GM12878 (cell line): Measurements from ENCODE around the gene RALBP1. TPM values are rescaled to one million over a fixed set of nuclear protein-coding genes. Genes with fewer than 3 reads are reported as not detected.

Experiments
- ATAC-seq: fragments of 200-7000 bp; cut with Tn5 transposase; 3 replicates; pipeline ENCODE4 v1.9.1; 2020; ENCODE audit warnings: mild to moderate bottlenecking, moderate library complexity
- BruUV-seq: library from RNA; stranded (reverse); fragments of 400-500 nt; replicated peaks from 2 replicates; lab custom pipeline; 2021; lab: Mats Ljungman, UMichigan
- CTCF ChIA-PET: fragments of 300-600 bp; sonication (Branson Sonifier 250); formaldehyde crosslinking; extraction: SDS; loops from one replicate; lab custom pipeline; 2021; ENCODE audit warnings: inconsistent platforms; lab: Yijun Ruan, JAX
- POLR2A ChIA-PET: fragments of 350-600 bp; formaldehyde crosslinking; extraction: SDS; loops from one replicate; lab custom pipeline; 2021; ENCODE audit warnings: inconsistent platforms; lab: Charles Lee
- RAD21 ChIA-PET: fragments of 300-600 bp; sonication (Branson Sonifier 250); formaldehyde crosslinking; loops from one replicate; lab custom pipeline; 2023; ENCODE audit warnings: antibody characterized with exemption; ENCODE audit not compliant: unreplicated experiment; lab: Charles Lee
- SMC1A ChIA-PET: fragments of 300-600 bp; sonication (Branson Sonifier 250); formaldehyde crosslinking; loops from one replicate; lab custom pipeline; 2023; ENCODE audit not compliant: unreplicated experiment, uncharacterized antibody; lab: Charles Lee
- DNase-seq: peaks from one replicate; pipeline ENCODE4 v3.0.0-alpha.2; 2011; ENCODE audit warnings: low read depth, low spot score
- FAIRE-seq: peaks from 3 replicates; lab custom pipeline; 2011; peaks lifted over from hg19 to GRCh38; lab: Jason Lieb, UNC
- H2AFZ ChIP-seq: 2 replicates; pipeline ENCODE4 v1.6.0; 2011; ENCODE audit warnings: low read depth, low read length, control low read depth; ENCODE audit not compliant: control insufficient read depth
- H3K27ac ChIP-seq: 2 replicates; pipeline ENCODE4 v1.5.1; 2011; ENCODE audit warnings: control low read depth; ENCODE audit not compliant: control insufficient read depth, insufficient read depth
- H3K27me3 ChIP-seq, 2 experiments: replicated peaks in 1 of 2; 2 replicates each; pipeline versions ENCODE4 v1.6.0 to v1.6.1; 2011; ENCODE audit warnings: low read length in 1 of 2; ENCODE audit not compliant: control insufficient read depth in 2 of 2, insufficient read depth in 2 of 2
- H3K36me3 ChIP-seq, 2 experiments: 2 replicates each; pipeline ENCODE4 v1.5.1; 2011; ENCODE audit warnings: low read length in 1 of 2; ENCODE audit not compliant: control insufficient read depth in 2 of 2, insufficient read depth in 2 of 2
- H3K4me1 ChIP-seq: 2 replicates; pipeline ENCODE4 v1.6.1; 2011; ENCODE audit warnings: mild to moderate bottlenecking, low read length, moderate library complexity, mixed read lengths; ENCODE audit not compliant: control insufficient read depth, insufficient read depth
- H3K4me2 ChIP-seq: 2 replicates; pipeline ENCODE4 v1.6.0; 2011; ENCODE audit warnings: control low read depth; ENCODE audit not compliant: control insufficient read depth, insufficient read depth
- H3K4me3 ChIP-seq: fragments of 200-600 bp; sonication (generic); 2 replicates; pipeline ENCODE4 v1.5.1; 2016
- H3K79me2 ChIP-seq: 2 replicates; pipeline ENCODE4 v1.6.0; 2011; ENCODE audit warnings: low read length; ENCODE audit not compliant: control insufficient read depth, insufficient read depth
- H3K9ac ChIP-seq: 2 replicates; pipeline ENCODE4 v1.8.0; 2011; ENCODE audit warnings: low read length, control low read depth, mixed read lengths; ENCODE audit not compliant: control insufficient read depth, insufficient read depth
- H3K9me3 ChIP-seq: replicated peaks from 3 replicates; pipeline ENCODE4 v1.5.1; 2011; ENCODE audit warnings: mild to moderate bottlenecking, low read length; ENCODE audit not compliant: control insufficient read depth, insufficient read depth
- H4K20me1 ChIP-seq: 2 replicates; pipeline ENCODE4 v1.6.0; 2011; ENCODE audit not compliant: control insufficient read depth, insufficient read depth
- MXI1 ChIP-seq: fragments of 150-350 bp; IDR thresholded peaks from 2 replicates; pipeline ENCODE4 v1.6.1; 2011; ENCODE audit warnings: low read depth, mild to moderate bottlenecking, inconsistent platforms, low read length, improper control_type of control experiment
- SP1 ChIP-seq: IDR thresholded peaks from one replicate; pipeline ENCODE4 v1.6.1; 2011; ENCODE audit warnings: low read depth, low read length
- SRF ChIP-seq, 2 experiments: IDR thresholded peaks; 2 replicates each; pipeline ENCODE4 v1.6.1; 2011; ENCODE audit warnings: low read depth in 2 of 2, low read length in 2 of 2, mild to moderate bottlenecking in 1 of 2, moderate library complexity in 1 of 2
- ZNF24 ChIP-seq: fragments of 450-650 bp; IDR thresholded peaks from 2 replicates; pipeline ENCODE4 v1.6.1; 2017; ENCODE audit warnings: antibody characterized with exemption, mild to moderate bottlenecking
- WGBS: methylation state at CpG from one replicate; pipeline ENCODE4 v1.1.6; 2016; ENCODE audit warnings: low lambda C conversion rate; ENCODE audit not compliant: insufficient replicate concordance, insufficient coverage; ENCODE audit errors: missing lambda C conversion rate; 5-methylcytosine and 5-hydroxymethylcytosine counted together
- in situ Hi-C: fragments of 300-500 bp; cut with MboI; formaldehyde crosslinking; loops from 9 replicates; pipeline ENCODE4 v1.14.3; 2018; ENCODE audit warnings: mixed read lengths
- intact Hi-C: fragments of 100-400 bp; cut with micrococcal nuclease; formaldehyde crosslinking; loops from one replicate; pipeline ENCODE4 v1.14.2; 2022; ENCODE audit not compliant: unreplicated experiment
- polyA plus RNA-seq, 11 experiments: library from polyadenylated mRNA; depleted of rRNA in 4 of 11; unstranded in 6 of 11; stranded (reverse) in 5 of 11; fragments of >200 nt; fragmentation: Nextera tagmentation in 4 of 11; fragmentation: Illumina TruSeq in 1 of 11; extraction: Ambion mirVana in 4 of 11; extraction: Trizol in 1 of 11; gene quantifications; 1 replicate in 1 of 11; 2 replicates in 10 of 11; pipeline versions ENCODE4 v1.2.1 to v1.2.3, GENCODE V29; 2011 to 2016; ENCODE audit warnings: inconsistent platforms in 2 of 11, missing spikeins in 2 of 11, low read depth in 1 of 11
- total RNA-seq, 4 experiments: library from RNA; depleted of rRNA in 3 of 4; stranded (reverse); fragments of >200 nt in 3 of 4; fragmentation: Illumina TruSeq in 1 of 4; extraction: Trizol in 1 of 4; gene quantifications; 2 replicates each; pipeline versions ENCODE4 v1.2.1 to v1.2.3, GENCODE V29; 2013 to 2021

RALBP1 gene
- total and polyA plus RNA-seq, 10 of the 15 experiments (the other 5 are each of a cell fraction or from before 2014, with no cell fraction given), result 11.2 to 46.9 (median 41.8) TPM

DNA sequence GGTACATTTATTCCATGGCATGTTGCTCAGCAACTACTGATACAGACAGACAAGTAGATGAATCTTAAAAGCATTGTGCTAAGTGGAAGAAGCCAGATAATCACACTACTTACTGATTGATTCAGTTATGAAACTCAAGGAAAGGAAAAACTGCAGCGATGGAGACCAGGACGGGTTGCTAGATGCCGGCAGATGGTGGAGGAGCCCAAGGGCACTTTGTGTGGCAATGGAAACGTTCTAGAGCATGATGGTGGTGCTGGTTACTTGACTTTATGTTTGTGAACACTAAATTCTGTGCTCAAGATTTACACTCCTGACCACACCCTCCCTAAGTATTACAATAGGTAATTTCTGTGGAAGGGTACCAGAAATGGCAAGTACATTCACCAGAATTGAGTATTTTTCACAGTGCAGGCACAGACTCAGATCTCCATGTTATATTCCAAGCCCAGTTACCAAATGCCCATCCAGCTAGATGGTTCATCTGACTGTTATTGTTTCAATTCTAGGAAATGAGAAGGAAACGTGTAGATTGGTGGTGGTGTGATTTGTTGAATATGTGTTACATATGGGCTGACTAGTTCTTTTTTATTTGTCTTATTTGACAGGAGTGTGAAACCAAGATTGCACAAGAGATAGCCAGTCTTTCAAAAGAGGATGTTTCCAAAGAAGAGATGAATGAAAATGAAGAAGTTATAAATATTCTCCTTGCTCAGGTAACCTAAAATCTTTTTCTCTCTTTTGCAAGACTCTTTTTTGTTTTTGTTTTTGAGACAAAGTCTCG lies 55.1 kb downstream of the RALBP1 start (continued):
- TF ChIP-seq SRF (IDR thresholded peaks at IDR 0.05; ENCODE audit: low read depth in 2 of 2, low read length in 2 of 2), result no peak

DNA sequence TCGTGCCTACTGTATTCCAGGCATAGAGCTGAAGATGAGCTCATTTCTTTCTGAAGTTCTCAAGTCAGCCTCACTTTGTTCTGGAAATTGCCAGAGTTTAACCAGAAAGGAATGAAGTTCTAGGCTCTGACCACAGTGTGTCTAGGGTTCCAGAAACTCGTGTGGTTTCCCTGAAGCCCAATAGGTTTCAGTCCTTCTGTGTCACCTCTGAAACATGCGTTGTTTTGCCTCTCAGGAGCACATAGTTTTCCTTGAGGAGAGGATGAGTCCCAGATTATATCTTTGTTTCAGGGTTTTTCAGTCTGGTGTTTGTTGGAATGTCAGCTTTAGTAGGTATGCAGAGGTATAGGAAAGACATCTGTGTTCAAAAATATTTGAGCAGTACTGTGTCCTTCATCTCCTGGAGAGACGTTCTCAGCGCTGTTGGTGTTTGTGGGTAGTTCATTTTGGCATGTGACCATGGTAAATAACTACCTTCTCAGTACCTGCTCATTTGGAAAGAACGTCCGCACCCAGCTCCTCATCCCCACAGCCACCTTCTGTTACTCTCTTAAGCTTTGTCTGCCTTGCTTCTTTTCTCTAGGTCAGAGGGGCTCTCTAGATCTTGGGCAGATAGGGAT lies 56.6 kb downstream of the RALBP1 start:
- in situ Hi-C loops (no loop called here), intact Hi-C loops (no loop called here)
- no TSS peak for BruUV-seq
- SMC1A ChIA-PET, result interaction anchor here (1.0 to 1.3 kb wide), 2 partner anchors 18 to 458 kb away, joined by 3 to 5 read pairs; no protein-coding TSS in a partner anchor
- Histone ChIP-seq H3K36me3 (peaks cover 8 to 12% of the 10 kb centered on the region in 2 experiments), H3K4me3 (no peak overlapping the region), H3K79me2 (no peaks in the 10 kb centered on the region), H3K9ac (no peak overlapping the region), H3K4me2 (no peak overlapping the region), H3K27me3 (no peaks in the 10 kb centered on the region), H3K27ac (no peak overlapping the region), H3K4me1 (no peaks in the 10 kb centered on the region), H2AFZ (no peak overlapping the region), H3K9me3 (no peaks in the 10 kb centered on the region; the same call in 2 of the 3 replicates), H4K20me1 (no peaks in the 10 kb centered on the region)
- TF ChIP-seq ZNF24 (no peak), SP1 (no peak), MXI1 (no peak)
- POLR2A ChIA-PET, result no interaction called here
- CTCF ChIA-PET, result interaction anchor here (1.0 kb wide), 1 partner anchor 16 kb away, joined by 3 read pairs; no protein-coding TSS in a partner anchor
- WGBS, result 81% methylated on average over 7 of the region's 7 CpGs
- FAIRE-seq (no peak), ATAC-seq (no peak), DNase-seq (no peak)
- RAD21 ChIA-PET, result no interaction called here
